Measurements from ENCODE around the gene RNF214. TPM values are rescaled to one million over a fixed set of nuclear protein-coding genes. Genes with fewer than 3 reads are reported as not detected.
A peak's percentile ranks its signal among the peaks of the same experiment; 100 is the strongest.
"Not testable (repeated sequence)": the region's sequence is repeated elsewhere in the genome, so short reads cannot be mapped to it uniquely, and the experiment has no call there.

The RNF214 gene
- total RNA-seq, 3 donors from 2014 or later: 12.3 to 13.3 (median 12.5) TPM

DNA sequence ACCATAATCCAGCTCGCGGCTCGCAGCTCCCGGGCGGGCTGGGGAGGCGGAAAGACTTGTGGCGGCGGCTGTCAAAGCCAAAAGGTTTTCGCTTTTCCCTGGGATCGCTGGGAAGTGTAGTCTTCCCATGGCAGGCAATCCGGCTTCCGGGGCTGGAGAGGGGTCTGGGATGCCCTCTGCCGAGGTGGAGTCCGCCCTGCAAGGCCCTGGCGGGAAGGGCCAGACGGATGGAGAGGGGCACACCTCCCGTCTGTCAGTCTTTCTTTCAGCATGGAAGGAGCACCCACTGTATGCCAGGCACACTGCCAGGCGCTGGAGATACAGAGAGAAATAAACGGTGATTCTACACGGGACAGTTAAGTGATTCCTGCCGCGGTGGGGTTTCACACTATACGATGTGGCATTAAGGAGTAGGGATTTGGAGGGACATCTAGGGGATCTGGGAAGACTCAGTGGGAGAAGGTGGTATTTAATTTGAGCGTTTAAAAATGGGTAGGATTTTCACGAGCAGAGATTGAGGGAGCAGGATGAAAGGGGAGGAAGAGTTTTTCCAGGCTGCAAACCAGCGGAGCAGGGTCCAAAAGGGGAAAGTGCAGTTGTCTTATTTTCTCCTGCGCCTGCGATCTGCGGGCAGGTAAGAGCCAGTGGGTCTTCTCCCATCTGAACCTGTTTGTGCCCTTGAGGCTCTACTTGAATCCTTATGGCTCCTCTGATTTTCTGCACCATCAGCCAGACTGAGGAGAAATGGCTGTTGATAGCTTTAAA is 83.9 kb downstream of the RNF214 start, which contains the start of gene BACE1:
Gene BACE1, minus strand, starts transcription at position 60 of the 765 bp plus-strand sequence. CDS start 461 bp downstream, outside the sequence.
- no peaks in the 10 kb centered on the region for H3K9me3 ChIP-seq
- peak within 1 kb of the TSS; percentile 7 to 53 for H3K27ac ChIP-seq
- peak; percentile 55 to 71 for DNase-seq (ENCODE audit: low spot score in 2 of 2)
- no peaks in the 10 kb centered on the region for H3K36me3 ChIP-seq
- H3K4me1 ChIP-seq: peaks cover 5 to 11% of the 10 kb centered on the region in 2 donors
- no peaks in the 10 kb centered on the region for H3K27me3 ChIP-seq
- intact Hi-C loops (cut with DNase I; ENCODE audit: low total_unique reads): no loop called here
- H3K4me3 ChIP-seq: peak within 1 kb of the TSS; percentile 83 to 97 (median 87)
- TF ChIP-seq, protein P1, sequence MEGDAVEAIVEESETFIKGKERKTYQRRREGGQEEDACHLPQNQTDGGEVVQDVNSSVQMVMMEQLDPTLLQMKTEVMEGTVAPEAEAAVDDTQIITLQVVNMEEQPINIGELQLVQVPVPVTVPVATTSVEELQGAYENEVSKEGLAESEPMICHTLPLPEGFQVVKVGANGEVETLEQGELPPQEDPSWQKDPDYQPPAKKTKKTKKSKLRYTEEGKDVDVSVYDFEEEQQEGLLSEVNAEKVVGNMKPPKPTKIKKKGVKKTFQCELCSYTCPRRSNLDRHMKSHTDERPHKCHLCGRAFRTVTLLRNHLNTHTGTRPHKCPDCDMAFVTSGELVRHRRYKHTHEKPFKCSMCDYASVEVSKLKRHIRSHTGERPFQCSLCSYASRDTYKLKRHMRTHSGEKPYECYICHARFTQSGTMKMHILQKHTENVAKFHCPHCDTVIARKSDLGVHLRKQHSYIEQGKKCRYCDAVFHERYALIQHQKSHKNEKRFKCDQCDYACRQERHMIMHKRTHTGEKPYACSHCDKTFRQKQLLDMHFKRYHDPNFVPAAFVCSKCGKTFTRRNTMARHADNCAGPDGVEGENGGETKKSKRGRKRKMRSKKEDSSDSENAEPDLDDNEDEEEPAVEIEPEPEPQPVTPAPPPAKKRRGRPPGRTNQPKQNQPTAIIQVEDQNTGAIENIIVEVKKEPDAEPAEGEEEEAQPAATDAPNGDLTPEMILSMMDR (IDR thresholded peaks at IDR 0.05): no peak
- TF ChIP-seq POLR2AphosphoS5 (IDR thresholded peaks at IDR 0.05): peak in 2 of 3 donors; percentile 18 to 25
- TF ChIP-seq POLR2A (IDR thresholded peaks at IDR 0.05): no peak

DNA sequence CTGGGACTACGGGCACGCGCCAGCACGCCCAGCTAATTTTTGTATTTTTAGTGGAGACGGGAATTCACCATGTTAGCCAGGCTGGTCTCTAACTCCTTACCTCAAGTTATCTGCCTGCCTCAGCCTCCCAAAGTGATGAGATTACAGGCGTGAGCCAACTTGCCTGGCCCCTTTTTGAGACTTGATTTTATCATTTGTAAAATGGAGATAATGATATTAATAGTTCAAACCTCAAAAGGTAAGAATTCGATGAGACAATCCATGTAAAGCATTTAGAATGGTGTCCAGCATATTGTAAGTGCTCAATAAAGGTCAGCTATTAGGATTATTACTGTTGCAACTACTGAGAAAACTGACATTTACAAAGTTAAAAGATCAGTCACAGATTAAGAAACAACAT is 86.3 kb downstream of the RNF214 start:
- Histone ChIP-seq H3K36me3 (no peaks in the 10 kb centered on the region), H3K27me3 (no peaks in the 10 kb centered on the region), H3K4me3 (no peak overlapping the region), H3K9me3 (no peaks in the 10 kb centered on the region), H3K4me1 (peaks cover 5 to 11% of the 10 kb centered on the region in 2 donors), H3K27ac (no peak overlapping the region)
- intact Hi-C loops (cut with DNase I; ENCODE audit: low total_unique reads): no loop called here
- TF ChIP-seq POLR2AphosphoS5 (IDR thresholded peaks at IDR 0.05): no peak
- no peak for TF ChIP-seq POLR2A (IDR thresholded peaks at IDR 0.05)
- DNase-seq (ENCODE audit: low spot score in 2 of 2): no peak

DNA sequence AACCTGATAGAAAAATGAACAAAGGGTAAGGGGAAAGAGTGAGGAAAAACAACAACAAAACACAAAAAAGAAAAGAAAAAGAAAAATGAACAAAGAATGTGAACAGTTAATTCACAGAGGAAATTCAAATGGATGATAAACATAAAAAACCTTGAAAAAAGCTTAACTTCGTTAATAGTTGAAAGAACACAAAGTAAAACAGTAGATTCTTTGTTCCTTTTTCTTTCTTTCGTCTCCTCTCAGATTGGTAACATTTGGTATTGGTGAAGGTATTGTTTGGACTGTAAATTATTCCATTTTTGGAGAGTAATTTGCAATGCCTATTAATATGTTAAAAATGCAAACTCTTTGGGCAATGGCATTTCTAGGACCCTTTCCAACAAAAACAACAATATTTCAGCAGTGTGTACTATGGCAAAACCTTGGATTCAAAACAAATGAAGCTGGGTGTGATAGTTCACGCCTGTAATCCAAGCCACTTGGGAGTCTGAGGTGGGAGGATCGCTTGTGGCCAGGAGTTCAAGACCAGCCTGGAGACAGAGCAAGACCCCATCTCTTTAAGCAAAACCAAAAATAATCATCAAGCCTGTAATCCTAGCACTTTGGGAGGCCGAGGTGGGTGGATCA is 86.9 kb downstream of the RNF214 start:
- Histone ChIP-seq H3K27ac (no peak overlapping the region), H3K36me3 (no peaks in the 10 kb centered on the region), H3K4me1 (peaks cover 5 to 11% of the 10 kb centered on the region in 2 donors), H3K27me3 (no peaks in the 10 kb centered on the region), H3K9me3 (no peaks in the 10 kb centered on the region), H3K4me3 (no peak overlapping the region)
- intact Hi-C loops (cut with DNase I; ENCODE audit: low total_unique reads): no loop called here
- TF ChIP-seq POLR2A (IDR thresholded peaks at IDR 0.05): no peak
- no peak for TF ChIP-seq POLR2AphosphoS5 (IDR thresholded peaks at IDR 0.05)
- TF ChIP-seq, protein P1 (IDR thresholded peaks at IDR 0.05): no peak
- DNase-seq (ENCODE audit: low spot score in 2 of 2): no peak

DNA sequence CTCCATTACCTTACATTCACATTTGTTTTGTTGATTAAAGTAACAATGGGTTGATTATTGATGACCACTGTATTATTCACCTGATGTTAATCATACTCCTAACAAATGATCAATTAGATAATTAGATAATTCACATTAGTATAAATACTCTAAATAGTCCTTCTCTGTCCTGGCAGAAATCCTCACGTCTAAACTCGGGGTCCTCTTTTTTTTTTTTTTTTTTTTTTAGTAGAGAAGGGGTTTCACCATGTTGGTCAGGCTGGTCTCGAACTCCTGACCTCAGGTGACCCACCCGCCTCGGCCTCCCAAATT is 94.7 kb downstream of the RNF214 start:
- peak overlapping the region; percentile 83 to 87 (median 84) for H3K4me3 ChIP-seq
- H3K9me3 ChIP-seq; intact Hi-C loops (cut with DNase I; ENCODE audit: low total_unique reads); H3K4me1 ChIP-seq; H3K27me3 ChIP-seq; DNase-seq (ENCODE audit: low spot score in 2 of 2); H3K36me3 ChIP-seq: not testable (repeated sequence)
- H3K27ac ChIP-seq: peak overlapping the region; percentile 94 to 97

DNA sequence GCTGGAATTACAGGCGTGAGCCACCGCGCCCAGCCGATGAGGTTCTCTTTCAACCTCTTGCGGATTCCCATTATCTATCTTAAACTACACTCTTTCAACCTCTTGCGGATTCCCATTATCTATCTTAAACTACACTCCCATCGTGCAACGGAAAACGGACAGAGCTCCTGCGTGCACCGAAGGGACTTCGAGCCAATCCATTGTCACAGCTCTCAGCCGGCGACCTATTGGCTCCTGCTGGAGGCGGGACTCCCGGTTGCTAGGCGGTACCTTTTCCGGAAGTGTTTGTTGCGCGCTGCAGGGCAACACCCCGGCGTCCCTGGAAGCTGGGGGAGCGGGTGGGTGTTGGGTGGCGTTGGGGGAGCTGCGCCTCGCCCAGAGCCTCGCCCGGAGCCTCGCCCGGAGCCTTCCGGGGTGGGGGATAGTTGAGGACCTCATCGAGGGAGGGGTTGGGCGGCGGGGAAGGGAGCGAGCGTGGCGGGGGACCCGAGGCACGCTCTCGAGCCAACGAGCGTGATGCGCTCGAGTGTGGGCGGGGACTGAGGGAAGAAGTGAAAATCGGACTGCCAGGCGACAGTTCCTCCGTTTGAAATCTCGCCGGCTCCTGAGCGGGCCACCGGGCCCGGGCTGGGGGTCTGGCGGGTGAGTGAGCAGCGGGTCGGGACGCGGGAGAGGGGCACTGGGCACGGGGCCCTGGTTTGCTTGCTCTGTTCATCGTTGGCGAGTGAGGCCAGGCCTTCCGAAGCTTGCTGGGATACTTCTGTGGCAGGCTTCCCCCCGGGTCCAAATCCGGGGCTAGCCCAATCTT is 95.3 kb downstream of the RNF214 start, which contains the start of gene CEP164:
Gene CEP164, plus strand, starts transcription at position 288 of the 808 bp plus-strand sequence. CDS start 10,733 bp downstream, outside the sequence.
- Histone ChIP-seq H3K36me3 (no peaks in the 10 kb centered on the region), H3K4me1 (peaks cover 0 to 3% of the 10 kb centered on the region in 2 donors), H3K9me3 (no peaks in the 10 kb centered on the region), H3K27me3 (no peaks in the 10 kb centered on the region), H3K4me3 (peak within 1 kb of the TSS; percentile 83 to 87 (median 84)), H3K27ac (peak within 1 kb of the TSS; percentile 94 to 97)
- DNase-seq (ENCODE audit: low spot score in 2 of 2): peak; percentile 94
- TF ChIP-seq POLR2AphosphoS5 (IDR thresholded peaks at IDR 0.05): peak in 1 of 3 donors; percentile 69
- peak; percentile 47 for TF ChIP-seq POLR2A (IDR thresholded peaks at IDR 0.05)
- TF ChIP-seq, protein P1 (IDR thresholded peaks at IDR 0.05): no peak
- intact Hi-C loops (cut with DNase I; ENCODE audit: low total_unique reads): no loop called here
